ENCODE results near the gene NR6A1.

Gene NR6A1

DNA sequence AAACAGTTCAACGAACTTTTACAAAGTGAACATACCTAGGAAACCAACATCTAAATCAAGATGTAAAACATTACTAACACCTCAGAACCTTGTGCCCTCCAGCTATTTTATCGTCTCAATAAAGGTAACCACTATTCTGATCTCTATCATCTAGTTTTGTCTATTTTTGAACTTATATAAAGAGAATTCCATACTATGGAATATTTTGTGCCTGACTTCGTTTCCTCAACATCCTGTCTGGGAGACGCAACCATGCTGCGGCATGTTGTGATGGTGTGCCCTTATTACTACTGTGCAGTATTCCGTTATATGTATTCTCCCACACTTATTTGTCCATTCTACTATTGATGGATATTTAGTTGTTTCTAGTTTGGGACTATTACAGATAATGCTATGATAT, 99.2 kb downstream of the NR6A1 start:
- TF ChIP-seq, protein P1, sequence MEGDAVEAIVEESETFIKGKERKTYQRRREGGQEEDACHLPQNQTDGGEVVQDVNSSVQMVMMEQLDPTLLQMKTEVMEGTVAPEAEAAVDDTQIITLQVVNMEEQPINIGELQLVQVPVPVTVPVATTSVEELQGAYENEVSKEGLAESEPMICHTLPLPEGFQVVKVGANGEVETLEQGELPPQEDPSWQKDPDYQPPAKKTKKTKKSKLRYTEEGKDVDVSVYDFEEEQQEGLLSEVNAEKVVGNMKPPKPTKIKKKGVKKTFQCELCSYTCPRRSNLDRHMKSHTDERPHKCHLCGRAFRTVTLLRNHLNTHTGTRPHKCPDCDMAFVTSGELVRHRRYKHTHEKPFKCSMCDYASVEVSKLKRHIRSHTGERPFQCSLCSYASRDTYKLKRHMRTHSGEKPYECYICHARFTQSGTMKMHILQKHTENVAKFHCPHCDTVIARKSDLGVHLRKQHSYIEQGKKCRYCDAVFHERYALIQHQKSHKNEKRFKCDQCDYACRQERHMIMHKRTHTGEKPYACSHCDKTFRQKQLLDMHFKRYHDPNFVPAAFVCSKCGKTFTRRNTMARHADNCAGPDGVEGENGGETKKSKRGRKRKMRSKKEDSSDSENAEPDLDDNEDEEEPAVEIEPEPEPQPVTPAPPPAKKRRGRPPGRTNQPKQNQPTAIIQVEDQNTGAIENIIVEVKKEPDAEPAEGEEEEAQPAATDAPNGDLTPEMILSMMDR (IDR thresholded peaks at IDR 0.05; ENCODE audit: low read depth, low read length, missing control alignments): no peak
- in situ Hi-C loops (cut with HindIII; ENCODE audit: low sequenced_read_pairs): no loop called here
- H3K4me3 ChIP-seq (ENCODE audit: low read depth, low read length): no peak overlapping the region
- DNase-seq (ENCODE audit: low read depth): no peak

DNA sequence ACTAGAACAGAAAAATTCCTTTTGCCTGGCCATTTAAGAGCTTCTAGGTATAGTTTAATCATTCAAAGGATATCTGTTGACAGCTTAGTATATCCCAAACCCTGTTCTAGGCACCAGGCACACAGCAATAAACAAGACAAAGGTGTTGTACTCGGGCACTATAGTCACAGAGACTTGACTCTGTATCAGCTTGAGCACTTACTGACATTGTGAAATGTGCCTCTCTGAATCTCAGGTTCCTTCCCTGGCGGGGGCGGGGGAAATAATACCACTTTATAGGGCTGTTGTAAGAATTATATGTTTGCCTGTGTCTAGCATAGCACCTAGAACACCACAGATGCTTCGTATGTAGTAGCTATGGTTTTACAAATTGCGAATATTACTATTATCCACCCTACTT, 104.5 kb downstream of the NR6A1 start:
- in situ Hi-C loops (cut with HindIII; ENCODE audit: low sequenced_read_pairs): no loop called here
- TF ChIP-seq, protein P1 (IDR thresholded peaks at IDR 0.05; ENCODE audit: low read depth, low read length, missing control alignments): no peak
- H3K4me3 ChIP-seq (ENCODE audit: low read depth, low read length): no peak overlapping the region
- no peak for DNase-seq (ENCODE audit: low read depth)

DNA sequence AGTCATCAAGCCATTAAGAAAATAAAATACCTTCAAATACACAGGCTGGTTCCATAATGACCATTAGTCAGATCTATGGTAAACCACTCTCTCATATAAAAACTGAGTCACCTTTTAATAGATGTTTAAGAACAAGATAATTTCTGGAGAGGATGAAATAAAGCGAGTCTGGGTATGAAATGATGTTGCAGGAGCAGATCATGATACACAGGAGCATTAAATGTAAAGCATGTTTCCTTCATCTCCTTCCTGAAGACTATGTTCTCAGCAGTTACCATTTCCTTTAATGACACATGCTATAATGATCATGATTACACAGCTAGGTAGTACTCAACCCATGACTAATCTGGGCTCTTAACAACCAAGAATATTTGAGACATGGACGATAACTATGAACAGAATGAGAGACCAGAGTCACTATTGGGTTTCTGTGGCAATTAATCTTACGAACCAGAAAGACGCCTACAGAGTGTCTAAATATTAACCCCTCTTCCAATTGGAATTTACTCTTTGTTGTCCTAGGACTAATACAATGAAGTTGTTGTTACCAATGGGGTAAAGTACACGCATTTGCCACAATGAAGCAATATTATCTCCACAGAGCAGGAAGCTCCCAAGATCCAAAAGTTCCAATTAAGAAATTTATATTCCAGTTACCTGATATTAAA, 105.6 kb downstream of the NR6A1 start:
- DNase-seq (ENCODE audit: low read depth): no peak
- no peak overlapping the region for H3K4me3 ChIP-seq (ENCODE audit: low read depth, low read length)
- in situ Hi-C loops (cut with HindIII; ENCODE audit: low sequenced_read_pairs): no loop called here
- TF ChIP-seq, protein P1 (IDR thresholded peaks at IDR 0.05; ENCODE audit: low read depth, low read length, missing control alignments): no peak

DNA sequence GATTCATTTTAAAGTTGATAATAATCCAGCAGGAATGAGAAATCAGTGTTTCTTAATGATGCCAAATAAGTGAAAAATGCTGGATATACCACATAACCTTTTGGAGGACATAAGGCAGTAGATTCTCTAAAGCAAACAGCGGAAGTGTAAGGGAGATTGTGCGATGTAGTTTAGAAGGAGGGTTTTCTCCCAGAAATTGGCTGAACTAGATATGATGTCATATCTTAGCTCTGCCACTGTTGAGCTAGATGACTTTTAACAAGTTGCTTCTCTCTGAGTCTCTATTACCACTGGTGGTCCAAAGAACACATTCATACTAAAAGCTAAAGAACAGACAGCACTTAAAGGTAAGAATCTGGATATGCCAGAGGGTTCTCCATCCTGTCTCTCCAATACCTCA, 107.0 kb downstream of the NR6A1 start:
- no peak for DNase-seq (ENCODE audit: low read depth)
- TF ChIP-seq, protein P1 (IDR thresholded peaks at IDR 0.05; ENCODE audit: low read depth, low read length, missing control alignments): no peak
- H3K4me3 ChIP-seq (ENCODE audit: low read depth, low read length): no peak overlapping the region
- in situ Hi-C loops (cut with HindIII; ENCODE audit: low sequenced_read_pairs): no loop called here

DNA sequence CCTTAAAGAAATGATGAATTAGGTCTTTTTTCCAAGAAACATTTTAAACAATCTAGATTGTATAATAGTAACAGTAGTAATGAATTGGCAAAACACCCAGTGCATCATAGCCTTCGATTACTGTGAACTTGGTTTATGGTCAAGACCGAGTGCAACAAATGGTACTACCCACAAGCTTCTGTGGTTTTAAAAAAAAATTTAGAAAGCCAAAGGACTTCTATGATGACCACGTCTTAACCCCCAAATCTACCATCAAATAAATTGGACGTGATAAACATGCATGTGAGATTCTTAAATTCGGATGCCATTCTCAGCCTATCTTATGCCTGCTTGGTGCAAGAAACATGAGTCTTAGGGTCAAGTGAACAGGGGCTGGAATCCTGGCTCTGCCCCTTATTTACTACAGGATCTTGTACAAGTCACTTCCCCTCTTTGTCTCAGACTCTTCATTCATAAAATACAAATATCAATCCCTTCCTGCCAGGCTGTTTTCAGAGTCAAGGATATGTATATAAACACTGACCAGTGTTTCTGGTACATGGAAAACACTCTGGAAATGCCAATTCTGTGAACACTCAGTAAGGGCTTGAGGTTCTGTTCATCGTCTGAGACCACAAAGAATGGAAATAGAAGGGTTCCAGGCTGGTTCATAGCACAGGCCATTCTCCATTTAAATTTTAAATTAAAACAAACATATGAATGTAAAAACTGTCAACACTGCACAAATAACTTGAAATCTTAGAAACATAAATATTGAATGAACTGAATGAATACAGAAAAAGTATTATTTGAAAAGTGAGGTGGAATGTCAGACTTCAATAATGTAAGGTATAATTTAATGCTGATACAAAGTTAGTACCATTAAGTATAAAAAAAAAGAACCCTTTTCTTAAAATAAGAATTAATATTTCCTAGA, 107.8 kb downstream of the NR6A1 start:
- no peak overlapping the region for H3K4me3 ChIP-seq (ENCODE audit: low read depth, low read length)
- TF ChIP-seq, protein P1 (IDR thresholded peaks at IDR 0.05; ENCODE audit: low read depth, low read length, missing control alignments): no peak
- no peak for DNase-seq (ENCODE audit: low read depth)
- in situ Hi-C loops (cut with HindIII; ENCODE audit: low sequenced_read_pairs): no loop called here

DNA sequence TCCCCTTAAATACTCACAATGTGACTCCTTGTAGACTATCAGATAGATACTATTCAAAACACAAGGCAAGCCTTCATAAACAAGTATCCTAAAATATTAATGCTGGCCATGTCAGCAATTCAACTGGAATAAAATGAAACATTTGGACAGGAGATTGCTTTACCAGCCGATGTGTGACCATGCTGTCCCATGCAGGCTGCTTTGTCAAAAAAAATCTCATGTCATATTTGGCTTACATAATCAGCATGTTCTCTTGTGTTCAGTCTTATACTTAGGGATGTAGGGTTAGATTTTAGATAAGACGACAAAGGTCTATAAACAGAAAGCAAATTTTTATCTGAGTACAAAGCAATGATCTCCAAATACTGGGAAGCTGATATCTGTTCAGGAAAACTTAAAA, 108.5 kb downstream of the NR6A1 start:
- in situ Hi-C loops (cut with HindIII; ENCODE audit: low sequenced_read_pairs): no loop called here
- TF ChIP-seq, protein P1 (IDR thresholded peaks at IDR 0.05; ENCODE audit: low read depth, low read length, missing control alignments): no peak
- no peak overlapping the region for H3K4me3 ChIP-seq (ENCODE audit: low read depth, low read length)
- DNase-seq (ENCODE audit: low read depth): no peak

All from astrocyte of the cerebellum (primary cell).